Right lobe of liver (tissue), 6 donors: Measurements from ENCODE around the gene RNF8. TPM values are rescaled to one million over a fixed set of nuclear protein-coding genes. Genes with fewer than 3 reads are reported as not detected.

Experiments used
- ATAC-seq, 4 donors: fragments of 200-7000 bp; cut with Tn5 transposase; one replicate each; pipeline ENCODE4 v1.9.1; 2020; ENCODE audit warnings: mild to moderate bottlenecking in 4 of 4, moderate library complexity in 4 of 4
- DNase-seq, 3 donors: peaks; one replicate each; pipeline ENCODE4 v3.0.0-alpha.2; 2020
- H3K27ac ChIP-seq, 3 donors: fragments of 200-600 bp; one replicate each; pipeline ENCODE4 v1.8.0; 2022
- H3K27me3 ChIP-seq, 2 donors: fragments of 200-600 bp; one replicate each; pipeline ENCODE4 v1.8.0; 2022
- H3K36me3 ChIP-seq, 4 donors: fragments of 200-600 bp; sonication (generic) in 1 of 4; one replicate each; pipeline versions ENCODE4 v1.5.1 to v1.8.0; 2017 to 2022; ENCODE audit warnings: control low read depth in 1 of 4
- H3K4me1 ChIP-seq, 4 donors: fragments of 200-600 bp; sonication (generic) in 1 of 4; one replicate each; pipeline versions ENCODE4 v1.5.1 to v1.8.0; 2017 to 2022; ENCODE audit warnings: control low read depth in 1 of 4
- H3K4me3 ChIP-seq, 3 donors: fragments of 200-600 bp; one replicate each; pipeline ENCODE4 v1.8.0; 2022
- H3K9me3 ChIP-seq, 4 donors: fragments of 200-600 bp; sonication (generic) in 1 of 4; one replicate each; pipeline versions ENCODE4 v1.5.1 to v1.8.0; 2017 to 2022; ENCODE audit warnings: control low read depth in 1 of 4
- POLR2A ChIP-seq: fragments of 450-650 bp; IDR thresholded peaks from one replicate; pipeline ENCODE4 v1.6.1; 2017; ENCODE audit warnings: antibody characterized with exemption, mild to moderate bottlenecking
- WGBS: methylation state at CpG from one replicate; pipeline ENCODE4 v1.1.6; 2018; ENCODE audit warnings: low coverage, low lambda C conversion rate; ENCODE audit not compliant: insufficient coverage; ENCODE audit errors: missing lambda C conversion rate; 5-methylcytosine and 5-hydroxymethylcytosine counted together
- intact Hi-C, 2 donors: fragments of 100-400 bp; cut with DNase I; formaldehyde crosslinking; loops; one replicate each; pipeline versions ENCODE4 v1.11.2 to v1.14.1; 2022
- total RNA-seq, 6 experiments: library from RNA; depleted of rRNA in 2 of 6; stranded (reverse); fragments of >200 nt in 2 of 6; fragmentation: NEBNext Ultra II Directional in 3 of 6; extraction: Animal tissue kit (Norgen Biotek cat#: 25700) in 3 of 6; gene quantifications; one replicate each; pipeline versions ENCODE4 v1.1.0 to v1.2.4, GENCODE V29; 2016 to 2023
- TF ChIP-seq, protein P1 (sequence below), 4 donors: fragments of 200-600 bp in 3 of 4; fragments of 450-650 bp in 1 of 4; IDR thresholded peaks; one replicate each; pipeline versions ENCODE4 v1.5.1 to v1.8.0; 2016 to 2022; ENCODE audit warnings: antibody characterized with exemption in 4 of 4, mild to moderate bottlenecking in 2 of 4
- donor health status: DM: no; HTN: yes; CAD: no.
- donor health status: DM: no; HTN: no; CAD: no.
- donor health status: DM: no; HTN: no; CAD: no.
- donor health status: DM: no; HTN: yes; CAD: no.
- donor health status: DM: no; HTN: yes; CAD: no.

Gene RNF8
- total RNA-seq, 6 experiments from 2014 or later, result 4.3 to 7.1 (median 6.1) TPM

DNA sequence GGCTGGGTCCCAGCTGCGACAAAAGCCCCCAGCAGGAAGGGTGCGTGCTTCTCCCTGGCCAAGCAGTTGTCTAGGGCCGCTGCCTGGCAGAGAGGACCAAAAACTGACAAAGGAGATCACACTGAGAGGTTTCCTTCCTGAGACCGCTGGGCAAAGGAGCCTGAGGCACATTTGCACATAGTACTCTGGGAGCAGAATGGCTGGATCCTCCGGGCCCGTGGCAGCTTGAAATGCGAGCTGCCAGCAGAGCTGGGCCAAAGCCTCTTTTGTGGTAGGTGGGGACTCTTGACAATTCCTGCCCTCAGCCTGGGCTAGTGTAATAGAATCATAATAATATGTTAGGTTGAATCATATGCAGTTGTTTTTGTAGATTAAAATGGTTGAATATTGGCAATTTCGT, 33.1 kb upstream of the RNF8 start:
- Histone ChIP-seq H3K9me3 (no peaks in the 10 kb centered on the region), H3K27me3 (no peaks in the 10 kb centered on the region), H3K4me3 (no peak overlapping the region), H3K27ac (no peak overlapping the region), H3K36me3 (peaks cover 0 to 46% (median 12%) of the 10 kb centered on the region in 4 donors), H3K4me1 (peaks cover 0 to 20% (median 10%) of the 10 kb centered on the region in 4 donors)
- no peak for TF ChIP-seq POLR2A
- TF ChIP-seq, protein P1, sequence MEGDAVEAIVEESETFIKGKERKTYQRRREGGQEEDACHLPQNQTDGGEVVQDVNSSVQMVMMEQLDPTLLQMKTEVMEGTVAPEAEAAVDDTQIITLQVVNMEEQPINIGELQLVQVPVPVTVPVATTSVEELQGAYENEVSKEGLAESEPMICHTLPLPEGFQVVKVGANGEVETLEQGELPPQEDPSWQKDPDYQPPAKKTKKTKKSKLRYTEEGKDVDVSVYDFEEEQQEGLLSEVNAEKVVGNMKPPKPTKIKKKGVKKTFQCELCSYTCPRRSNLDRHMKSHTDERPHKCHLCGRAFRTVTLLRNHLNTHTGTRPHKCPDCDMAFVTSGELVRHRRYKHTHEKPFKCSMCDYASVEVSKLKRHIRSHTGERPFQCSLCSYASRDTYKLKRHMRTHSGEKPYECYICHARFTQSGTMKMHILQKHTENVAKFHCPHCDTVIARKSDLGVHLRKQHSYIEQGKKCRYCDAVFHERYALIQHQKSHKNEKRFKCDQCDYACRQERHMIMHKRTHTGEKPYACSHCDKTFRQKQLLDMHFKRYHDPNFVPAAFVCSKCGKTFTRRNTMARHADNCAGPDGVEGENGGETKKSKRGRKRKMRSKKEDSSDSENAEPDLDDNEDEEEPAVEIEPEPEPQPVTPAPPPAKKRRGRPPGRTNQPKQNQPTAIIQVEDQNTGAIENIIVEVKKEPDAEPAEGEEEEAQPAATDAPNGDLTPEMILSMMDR (IDR thresholded peaks at IDR 0.05), result no peak
- DNase-seq, result no peak
- no peak for ATAC-seq
- 92% methylated on average over 4 of the region's 8 CpGs for WGBS
- intact Hi-C loops, result loop anchor here in 1 of 2 donors (10.0 kb wide), 1 partner anchor 374 kb away; the partner anchor contains the start of gene MDGA1

DNA sequence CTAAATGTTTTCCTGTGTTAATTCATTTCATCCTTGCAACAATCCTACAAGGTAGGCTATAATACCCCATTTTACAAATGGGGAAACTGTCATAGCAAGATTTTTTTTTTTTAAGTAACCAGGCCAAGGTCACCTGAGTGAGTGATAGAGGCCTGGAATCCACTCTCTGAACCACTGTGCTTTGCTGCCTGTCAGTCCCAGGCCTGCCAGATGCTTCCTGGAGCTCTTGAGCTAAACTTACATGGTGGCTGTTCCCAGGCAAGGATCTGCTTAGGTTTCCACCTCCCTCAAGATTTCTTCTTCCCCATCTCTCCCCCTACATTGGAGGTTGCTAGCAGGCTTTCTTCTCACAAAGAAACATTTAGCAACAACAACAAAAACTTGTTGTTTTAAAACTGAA, 32.7 kb upstream of the RNF8 start:
- Histone ChIP-seq H3K36me3 (peaks cover 0 to 41% (median 10%) of the 10 kb centered on the region in 4 donors), H3K27ac (no peak overlapping the region), H3K4me1 (peaks cover 0 to 20% (median 10%) of the 10 kb centered on the region in 4 donors), H3K27me3 (no peaks in the 10 kb centered on the region), H3K9me3 (no peaks in the 10 kb centered on the region), H3K4me3 (no peak overlapping the region)
- ATAC-seq, result no peak
- no peak for DNase-seq
- TF ChIP-seq, protein P1 (IDR thresholded peaks at IDR 0.05), result no peak
- TF ChIP-seq POLR2A, result no peak
- intact Hi-C loops, result loop anchor here in 1 of 2 donors (10.0 kb wide), 1 partner anchor 374 kb away; the partner anchor contains the start of gene MDGA1

DNA sequence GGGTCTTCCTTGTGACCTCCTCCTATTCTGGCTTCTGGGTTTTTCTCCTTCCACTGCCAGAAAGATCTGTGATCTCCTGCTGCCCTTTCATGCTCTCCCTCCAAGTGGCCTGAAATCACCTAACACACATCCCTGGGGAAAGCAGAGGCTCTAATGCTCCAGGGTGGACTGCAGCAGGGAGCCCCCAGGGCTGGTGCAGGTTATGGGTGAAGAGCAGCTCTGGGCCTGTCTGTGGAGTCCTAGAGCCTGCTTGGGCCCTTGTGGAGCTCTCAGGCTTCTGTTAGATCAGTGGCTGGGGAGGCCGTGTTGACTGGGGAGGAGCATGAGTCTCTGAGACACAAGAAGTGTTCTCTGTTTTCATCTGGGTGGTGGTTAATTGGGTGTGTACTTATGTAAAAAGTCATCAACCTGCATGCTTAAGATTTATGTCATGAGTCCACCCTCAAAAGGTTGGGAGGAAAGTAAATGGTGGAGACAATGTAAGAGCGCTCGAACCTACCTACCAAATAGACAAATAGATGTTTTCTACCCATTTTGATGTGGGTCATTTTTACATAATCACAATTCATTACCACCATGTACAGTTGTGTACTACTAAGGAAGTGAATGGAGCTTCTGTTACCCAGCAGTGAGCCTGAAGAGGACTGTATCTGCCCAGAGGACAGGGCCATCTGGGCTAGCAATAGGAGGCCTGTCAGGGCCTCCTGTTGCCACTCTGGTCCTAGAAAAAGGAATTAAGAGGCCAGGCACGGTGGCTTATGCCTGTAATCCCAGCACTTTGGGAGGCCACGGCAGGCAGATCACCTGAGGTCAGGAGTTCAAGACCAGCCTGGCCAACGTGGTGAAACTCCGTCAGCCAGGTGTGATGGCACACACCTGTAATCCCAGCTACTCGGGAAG, 32.0 kb upstream of the RNF8 start:
- intact Hi-C loops, result loop anchor here in 1 of 2 donors (10.0 kb wide), 1 partner anchor 373 kb away; the partner anchor contains the start of gene MDGA1
- H3K36me3 ChIP-seq, result peaks cover 0 to 35% (median 7%) of the 10 kb centered on the region in 4 donors
- H3K27me3 ChIP-seq, result no peaks in the 10 kb centered on the region
- H3K4me3 ChIP-seq, result no peak overlapping the region
- WGBS, result 90% methylated on average over 5 of the region's 8 CpGs
- no peak for ATAC-seq
- H3K4me1 ChIP-seq, result peaks cover 0 to 20% (median 10%) of the 10 kb centered on the region in 4 donors
- no peak for DNase-seq
- no peak overlapping the region for H3K27ac ChIP-seq
- TF ChIP-seq POLR2A, result no peak
- TF ChIP-seq, protein P1 (IDR thresholded peaks at IDR 0.05), result no peak
- H3K9me3 ChIP-seq, result no peaks in the 10 kb centered on the region

DNA sequence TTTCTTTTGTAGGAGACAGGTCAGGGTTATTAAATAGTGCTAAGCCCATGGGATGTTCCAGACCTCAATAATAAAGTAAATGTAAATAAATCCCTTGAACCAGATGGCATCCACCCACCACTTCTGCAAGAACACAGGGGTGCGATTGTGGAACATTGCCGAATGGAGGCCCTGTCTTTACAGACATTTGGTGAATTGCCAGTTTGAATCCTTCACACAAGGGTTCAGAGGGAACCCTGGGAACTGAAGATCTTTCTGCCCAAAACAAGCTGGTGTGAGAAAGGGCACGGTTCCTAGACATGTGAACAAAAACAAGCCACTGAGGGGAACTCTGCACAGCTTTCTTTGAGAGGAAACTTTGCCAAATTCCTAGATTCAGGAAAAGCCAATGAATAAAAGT, 30.2 kb upstream of the RNF8 start:
- DNase-seq (no peak), ATAC-seq (peak in 3 of 4 donors; percentile 8 to 46 (median 26))
- no peaks in the 10 kb centered on the region for H3K9me3 ChIP-seq
- H3K36me3 ChIP-seq, result peaks cover 0 to 19% (median 0%) of the 10 kb centered on the region in 4 donors
- H3K4me3 ChIP-seq, result no peak overlapping the region
- TF ChIP-seq POLR2A, result no peak
- TF ChIP-seq, protein P1 (IDR thresholded peaks at IDR 0.05), result no peak
- intact Hi-C loops, result loop anchor here in 1 of 2 donors (10.0 kb wide), 1 partner anchor 371 kb away; the partner anchor contains the start of gene MDGA1
- H3K4me1 ChIP-seq, result peaks cover 0 to 20% (median 10%) of the 10 kb centered on the region in 4 donors
- H3K27ac ChIP-seq, result peak overlapping the region in 1 of 3 donors; percentile 55
- no peaks in the 10 kb centered on the region for H3K27me3 ChIP-seq
- WGBS, result 13% methylated on average over 3 of the region's 3 CpGs
